Measurements from ENCODE around the gene RASSF4.

The RASSF4 gene

GRCh38 chr10:45015590-45015989 lies 56.0 kb downstream of the RASSF4 start:
- no peak for DNase-seq

DNA sequence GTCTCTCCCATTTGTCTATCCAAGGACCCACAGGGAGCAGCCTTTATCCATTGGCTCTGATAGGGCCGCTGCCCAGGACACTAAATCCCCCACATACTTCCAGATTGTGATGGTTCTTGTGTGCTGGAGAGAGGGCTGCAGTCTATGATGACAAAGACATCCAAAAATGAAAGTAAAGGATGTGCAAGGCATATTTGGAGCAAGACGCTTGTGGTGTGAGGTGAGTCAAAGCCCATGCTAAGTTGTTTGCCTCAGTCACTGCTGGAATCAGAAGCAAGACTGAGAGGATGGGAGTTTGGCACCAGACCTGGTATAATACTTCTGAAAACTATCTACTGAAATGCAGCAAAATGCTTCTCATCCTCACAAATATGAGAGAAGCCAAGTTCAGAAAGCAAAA lies 63.8 kb downstream of the RASSF4 start:
- DNase-seq = no peak

- DNase-seq = no peak
Measured at GRCh38 chr10:45034301-45034700, 74.7 kb downstream of the RASSF4 start.

DNA sequence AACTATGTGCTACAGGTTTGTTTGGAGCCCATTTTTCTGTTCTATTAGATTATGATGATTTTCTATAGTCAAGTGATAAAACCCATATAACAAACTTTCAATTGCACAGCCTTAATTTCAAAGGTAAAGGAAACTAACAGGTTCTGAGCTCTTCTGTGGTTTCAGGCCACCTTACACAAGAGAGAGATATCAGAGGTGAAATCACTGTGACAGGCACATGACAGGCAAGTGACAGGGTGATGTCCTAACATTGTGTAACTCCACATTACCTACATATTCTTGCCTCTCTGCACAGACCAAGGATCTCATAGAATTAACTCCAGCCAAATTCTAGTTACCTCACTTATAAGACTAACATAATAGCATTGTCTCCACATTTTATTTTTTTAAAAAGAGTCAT lies 76.1 kb downstream of the RASSF4 start:
- DNase-seq = no peak

- DNase-seq = no peak
Measured at GRCh38 chr10:45040921-45041542, 81.4 kb downstream of the RASSF4 start.

DNA sequence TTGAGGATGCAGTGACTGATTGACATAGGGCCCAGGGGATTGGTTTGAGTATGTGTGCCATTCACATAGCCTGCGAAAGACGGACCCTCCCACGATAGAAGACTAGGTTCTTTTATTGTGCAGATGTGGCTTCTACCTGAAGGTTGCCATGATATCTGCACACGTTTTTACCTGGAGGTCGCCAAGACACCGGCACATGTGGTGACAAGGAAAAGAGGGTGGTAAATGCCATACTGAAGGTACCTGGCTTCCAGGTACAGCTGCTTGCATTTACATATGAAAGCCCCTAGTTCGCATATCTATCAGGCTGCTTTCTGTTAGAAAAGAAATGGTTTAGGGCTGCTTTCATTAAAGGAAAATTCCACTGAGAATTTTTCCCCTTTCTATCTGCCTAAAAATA lies 84.7 kb downstream of the RASSF4 start:
- no peak for DNase-seq
